HEK293 (cell line): ENCODE results near the gene C2.

Experiments used
- CTCF ChIA-PET: fragments of 350-600 bp; formaldehyde crosslinking; extraction: SDS; loops from one replicate; lab custom pipeline; 2021; ENCODE audit warnings: antibody characterized with exemption; lab: Yijun Ruan, JAX
- POLR2A ChIA-PET: fragments of 300-600 bp; formaldehyde crosslinking; extraction: SDS; loops from one replicate; lab custom pipeline; 2020; ENCODE audit warnings: antibody characterized with exemption, inconsistent platforms; lab: Yijun Ruan, JAX
- H3K27ac ChIP-seq: fragments of 200-500 bp; sonication (Bioruptor generic); 2 replicates; pipeline ENCODE4 v1.5.1; 2014; ENCODE audit warnings: low read depth, low read length, control low read depth, inconsistent platforms; ENCODE audit errors: extremely low read depth
- H3K36me3 ChIP-seq, 2 experiments: fragments of 200-500 bp in 1 of 2; sonication (Bioruptor generic) in 1 of 2; 1 replicate in 1 of 2; 2 replicates in 1 of 2; pipeline ENCODE4 v1.5.1; 2014 to 2017; ENCODE audit warnings: inconsistent platforms in 2 of 2, low read length in 2 of 2; ENCODE audit not compliant: control insufficient read depth in 2 of 2, insufficient read depth in 1 of 2
- H3K4me1 ChIP-seq: fragments of 200-500 bp; sonication (Bioruptor generic); 2 replicates; pipeline ENCODE4 v1.5.1; 2014; ENCODE audit warnings: mild to moderate bottlenecking, low read length, inconsistent platforms; ENCODE audit not compliant: control insufficient read depth, insufficient read depth
- H3K4me3 ChIP-seq: 2 replicates; pipeline ENCODE4 v1.5.1; 2011; ENCODE audit warnings: low read depth, mild to moderate bottlenecking, control low read depth, low read length, moderate library complexity
- H3K9me3 ChIP-seq: fragments of 200-500 bp; sonication (Bioruptor generic); 2 replicates; pipeline ENCODE4 v1.5.1; 2014; ENCODE audit warnings: low read depth, low read length, inconsistent platforms; ENCODE audit not compliant: control insufficient read depth, insufficient read depth
- CTCF ChIP-seq: fragments of 450-650 bp; formaldehyde crosslinking; IDR thresholded peaks from 2 replicates; pipeline ENCODE4 v1.5.1; 2016; ENCODE audit warnings: missing biosample characterization, missing genetic modification characterization
- GLI2 ChIP-seq: fragments of 450-650 bp; formaldehyde crosslinking; IDR thresholded peaks from 2 replicates; pipeline ENCODE4; 2017; ENCODE audit warnings: missing biosample characterization, missing genetic modification characterization, low read depth, borderline replicate concordance
- KLF1 ChIP-seq: fragments of 450-650 bp; formaldehyde crosslinking; IDR thresholded peaks from 2 replicates; pipeline ENCODE4 v1.5.1; 2016; ENCODE audit warnings: missing biosample characterization, missing genetic modification characterization
- KLF10 ChIP-seq: fragments of 450-650 bp; IDR thresholded peaks from 2 replicates; pipeline ENCODE4 v1.5.1; 2018; ENCODE audit warnings: missing biosample characterization, mild to moderate bottlenecking, missing genetic modification characterization
- PRDM4 ChIP-seq: fragments of 450-650 bp; formaldehyde crosslinking; IDR thresholded peaks from 2 replicates; pipeline ENCODE4 v1.5.1; 2017; ENCODE audit warnings: missing biosample characterization, missing genetic modification characterization
- SCRT1 ChIP-seq: fragments of 450-650 bp; formaldehyde crosslinking; IDR thresholded peaks from 2 replicates; pipeline ENCODE4 v1.5.1; 2016; ENCODE audit warnings: missing biosample characterization, missing genetic modification characterization, borderline replicate concordance
- SCRT2 ChIP-seq: fragments of 450-650 bp; formaldehyde crosslinking; IDR thresholded peaks from 2 replicates; pipeline ENCODE4 v1.5.1; 2016; ENCODE audit warnings: missing biosample characterization, missing genetic modification characterization
- WT1 ChIP-seq: fragments of 450-650 bp; formaldehyde crosslinking; IDR thresholded peaks from 2 replicates; pipeline ENCODE4 v1.5.1; 2016; ENCODE audit warnings: missing biosample characterization, missing genetic modification characterization
- YY2 ChIP-seq: fragments of 450-650 bp; formaldehyde crosslinking; IDR thresholded peaks from 2 replicates; pipeline ENCODE4 v1.5.1; 2016; ENCODE audit warnings: missing biosample characterization, missing genetic modification characterization
- ZBTB49 ChIP-seq: fragments of 450-650 bp; formaldehyde crosslinking; IDR thresholded peaks from 2 replicates; pipeline ENCODE4 v1.5.1; 2016; ENCODE audit warnings: missing biosample characterization, missing genetic modification characterization, low read depth
- ZBTB8A ChIP-seq: fragments of 450-650 bp; formaldehyde crosslinking; IDR thresholded peaks from 2 replicates; pipeline ENCODE4 v1.5.1; 2016; ENCODE audit warnings: missing biosample characterization, missing genetic modification characterization
- ZFHX2 ChIP-seq: fragments of 450-650 bp; formaldehyde crosslinking; conservative IDR thresholded peaks from 2 replicates; pipeline ENCODE4 v1.5.1; 2016; ENCODE audit warnings: missing biosample characterization, missing genetic modification characterization
- ZNF112 ChIP-seq: fragments of 450-650 bp; formaldehyde crosslinking; IDR thresholded peaks from 2 replicates; pipeline ENCODE4 v1.5.0; 2017; ENCODE audit warnings: missing biosample characterization, missing genetic modification characterization
- ZNF148 ChIP-seq: fragments of 450-650 bp; formaldehyde crosslinking; IDR thresholded peaks from 2 replicates; pipeline ENCODE4 v1.5.0; 2017; ENCODE audit warnings: missing biosample characterization, missing genetic modification characterization, borderline replicate concordance
- ZNF174 ChIP-seq: fragments of 450-650 bp; formaldehyde crosslinking; IDR thresholded peaks from 2 replicates; pipeline ENCODE4 v1.5.0; 2017; ENCODE audit warnings: missing biosample characterization, mild to moderate bottlenecking, missing genetic modification characterization
- ZNF26 ChIP-seq: fragments of 450-650 bp; formaldehyde crosslinking; IDR thresholded peaks from 2 replicates; pipeline ENCODE4 v1.5.1; 2016; ENCODE audit warnings: missing biosample characterization, missing genetic modification characterization
- ZNF394 ChIP-seq: fragments of 450-650 bp; formaldehyde crosslinking; IDR thresholded peaks from 2 replicates; pipeline ENCODE4 v1.5.1; 2016; ENCODE audit warnings: missing biosample characterization, missing genetic modification characterization, mild to moderate bottlenecking, moderate library complexity, borderline replicate concordance
- ZNF513 ChIP-seq: fragments of 450-650 bp; IDR thresholded peaks from 2 replicates; pipeline ENCODE4 v1.5.1; 2018; ENCODE audit warnings: missing biosample characterization, missing genetic modification characterization
- ZNF645 ChIP-seq: fragments of 450-650 bp; formaldehyde crosslinking; IDR thresholded peaks from 2 replicates; pipeline ENCODE4; 2016; ENCODE audit warnings: missing biosample characterization, missing genetic modification characterization
- ZNF658 ChIP-seq: fragments of 450-650 bp; formaldehyde crosslinking; IDR thresholded peaks from 2 replicates; pipeline ENCODE4; 2016; ENCODE audit warnings: missing biosample characterization, missing genetic modification characterization
- ZNF660 ChIP-seq: fragments of 450-650 bp; IDR thresholded peaks from 2 replicates; pipeline ENCODE4 v1.5.1; 2018; ENCODE audit warnings: missing biosample characterization, mild to moderate bottlenecking, missing genetic modification characterization
- ZNF707 ChIP-seq: fragments of 450-650 bp; formaldehyde crosslinking; IDR thresholded peaks from 2 replicates; pipeline ENCODE4 v1.5.1; 2016; ENCODE audit warnings: missing biosample characterization, missing genetic modification characterization
- ZNF785 ChIP-seq: fragments of 450-650 bp; formaldehyde crosslinking; IDR thresholded peaks from 2 replicates; pipeline ENCODE4 v1.5.1; 2016; ENCODE audit warnings: missing biosample characterization, missing genetic modification characterization
- ZNF792 ChIP-seq: fragments of 450-650 bp; formaldehyde crosslinking; IDR thresholded peaks from 2 replicates; pipeline ENCODE4 v1.5.1; 2016; ENCODE audit warnings: missing biosample characterization, missing genetic modification characterization

C2 gene

GRCh38 chr6:31907158-31907813, 20.2 kb upstream of the C2 start:
- H3K36me3 ChIP-seq: no peaks in the 10 kb centered on the region
- peaks cover 12% of the 10 kb centered on the region; the same call in 1 of the 2 replicates for H3K4me1 ChIP-seq
- CTCF ChIA-PET: interaction anchor here (0.6 to 1.3 kb wide), 6 partner anchors 9 to 996 kb away, joined by 3 to 6 read pairs (median 4); no protein-coding TSS in a partner anchor
- POLR2A ChIA-PET: interaction anchor here (0.6 to 1.1 kb wide), 9 partner anchors 9 to 80 kb away, joined by 3 to 13 read pairs (median 4); partner anchors contain the start of genes CFB and DXO
- no peak overlapping the region for H3K27ac ChIP-seq
- H3K4me3 ChIP-seq: no peak overlapping the region
- no peaks in the 10 kb centered on the region for H3K9me3 ChIP-seq
- TF ChIP-seq ZFHX2 (tag by site-specific recombination) (peak; percentile 84), ZNF148 (tag by site-specific recombination) (no peak), WT1 (tag by site-specific recombination) (peak; percentile 59; the same call in 1 of the 2 replicates), SCRT1 (tag by site-specific recombination) (peak; percentile 84), ZNF26 (no peak), ZNF707 (no peak), ZNF645 (tag by site-specific recombination) (no peak), SCRT2 (tag by site-specific recombination) (peak; percentile 94), PRDM4 (tag by site-specific recombination) (peak; percentile 70), ZBTB8A (tag by site-specific recombination) (peak; percentile 63), CTCF (tag by site-specific recombination) (no peak), ZNF660 (tag by site-specific recombination) (no peak), ZNF792 (tag by site-specific recombination) (no peak), ZNF394 (peak; percentile 45; the same call in 1 of the 2 replicates), GLI2 (no peak), ZNF658 (tag by site-specific recombination) (no peak), YY2 (tag by site-specific recombination) (no peak), ZNF174 (tag by site-specific recombination) (no peak), ZNF112 (no peak), KLF10 (no peak), ZNF785 (tag by site-specific recombination) (no peak), ZBTB49 (tag by site-specific recombination) (no peak), ZNF513 (no peak), KLF1 (tag by site-specific recombination) (no peak)
